Activated naive CD4-positive, alpha-beta T cell treated with anti-CD3 and anti-CD28 coated beads, Interleukin-2, amount 50 U/mL, for 16 hours (primary cell): ENCODE data around the gene CDK11A.
"Not testable (repeated sequence)": the region's sequence is repeated elsewhere in the genome, so short reads cannot be mapped to it uniquely, and the experiment has no call there.

Source experiments
- DNase-seq: peaks from one replicate; pipeline ENCODE4 v3.0.0-alpha.2; 2020

Gene CDK11A

DNA sequence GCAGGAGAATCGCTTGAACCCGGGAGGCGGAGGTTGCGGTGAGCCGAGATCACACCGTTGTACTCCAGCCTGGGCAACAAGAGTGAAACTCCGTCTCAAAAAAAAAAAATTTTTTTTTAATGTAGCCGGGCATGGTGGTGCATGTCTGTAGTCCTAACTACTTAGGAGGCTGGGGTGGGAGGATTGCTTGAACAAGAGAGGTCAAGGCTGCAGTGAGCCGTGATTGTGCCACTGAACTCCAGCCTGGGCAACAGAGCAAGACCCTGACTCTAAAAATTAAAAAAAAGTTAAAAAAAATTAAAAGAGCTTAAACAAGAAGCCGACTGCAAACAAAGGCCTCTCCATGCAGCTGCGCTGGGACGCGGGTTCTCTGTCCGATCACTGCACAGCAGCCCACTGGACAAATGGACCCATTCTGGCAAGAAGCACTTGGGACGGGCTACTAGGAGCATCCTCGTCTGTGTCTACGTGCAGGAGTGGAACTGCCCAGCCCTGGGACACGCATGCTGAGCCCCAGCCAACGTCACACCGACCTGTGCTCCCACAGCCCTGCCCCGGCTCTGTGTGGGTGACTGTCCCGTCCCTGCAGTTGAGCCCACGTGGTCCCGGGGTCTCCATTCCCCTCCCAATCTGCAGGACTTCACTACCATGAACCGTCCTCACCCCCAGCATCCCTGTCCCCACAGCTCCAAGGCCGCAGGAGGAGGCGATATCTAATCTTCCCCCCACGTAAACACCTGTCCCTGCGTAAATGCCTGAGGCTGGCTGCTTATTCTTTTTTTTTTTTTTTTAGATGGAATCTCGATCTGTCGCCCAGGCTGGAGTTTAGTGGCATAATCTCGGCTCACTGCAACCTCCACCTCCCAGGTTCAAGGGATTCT is 43.9 kb downstream of the CDK11A start:
- no peak for DNase-seq

DNA sequence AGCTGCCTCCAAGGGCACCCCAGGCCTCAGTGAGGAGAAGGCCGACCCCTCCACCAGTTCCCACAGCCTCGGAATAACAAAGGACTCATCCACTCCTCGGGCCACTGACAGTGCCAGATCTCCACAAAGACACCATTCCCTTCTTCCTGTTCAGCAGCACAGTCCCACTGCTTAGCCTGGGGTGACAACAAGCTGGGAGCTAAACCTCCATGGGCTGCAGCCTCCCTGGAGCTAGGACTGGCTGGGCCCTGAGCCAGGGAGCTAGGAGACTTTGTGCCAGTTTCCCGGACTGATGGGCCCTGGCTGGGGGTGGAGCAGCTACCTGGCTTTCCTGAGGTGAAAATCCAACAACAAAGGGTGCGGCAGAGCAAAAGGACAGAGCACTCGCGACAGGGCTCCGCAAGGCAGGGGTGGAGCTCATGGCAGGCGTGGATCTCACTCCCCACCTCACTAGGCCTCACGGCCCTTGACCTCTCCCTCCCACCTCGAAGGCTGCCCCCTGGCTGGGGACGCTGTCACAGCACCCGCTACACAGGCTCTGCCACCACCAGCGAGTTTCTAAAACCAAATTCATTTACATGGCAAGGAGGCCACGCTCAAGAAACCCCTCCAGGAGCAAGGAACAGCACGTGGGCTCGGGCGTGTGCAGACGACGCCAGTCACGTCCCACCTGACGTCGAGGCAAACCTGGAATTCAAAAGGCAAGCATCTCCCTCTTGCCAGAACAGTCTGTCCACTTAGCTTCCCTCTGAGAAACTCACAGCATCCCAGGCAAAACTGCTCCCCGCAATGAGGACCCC is 45.4 kb downstream of the CDK11A start:
- no peak for DNase-seq

DNA sequence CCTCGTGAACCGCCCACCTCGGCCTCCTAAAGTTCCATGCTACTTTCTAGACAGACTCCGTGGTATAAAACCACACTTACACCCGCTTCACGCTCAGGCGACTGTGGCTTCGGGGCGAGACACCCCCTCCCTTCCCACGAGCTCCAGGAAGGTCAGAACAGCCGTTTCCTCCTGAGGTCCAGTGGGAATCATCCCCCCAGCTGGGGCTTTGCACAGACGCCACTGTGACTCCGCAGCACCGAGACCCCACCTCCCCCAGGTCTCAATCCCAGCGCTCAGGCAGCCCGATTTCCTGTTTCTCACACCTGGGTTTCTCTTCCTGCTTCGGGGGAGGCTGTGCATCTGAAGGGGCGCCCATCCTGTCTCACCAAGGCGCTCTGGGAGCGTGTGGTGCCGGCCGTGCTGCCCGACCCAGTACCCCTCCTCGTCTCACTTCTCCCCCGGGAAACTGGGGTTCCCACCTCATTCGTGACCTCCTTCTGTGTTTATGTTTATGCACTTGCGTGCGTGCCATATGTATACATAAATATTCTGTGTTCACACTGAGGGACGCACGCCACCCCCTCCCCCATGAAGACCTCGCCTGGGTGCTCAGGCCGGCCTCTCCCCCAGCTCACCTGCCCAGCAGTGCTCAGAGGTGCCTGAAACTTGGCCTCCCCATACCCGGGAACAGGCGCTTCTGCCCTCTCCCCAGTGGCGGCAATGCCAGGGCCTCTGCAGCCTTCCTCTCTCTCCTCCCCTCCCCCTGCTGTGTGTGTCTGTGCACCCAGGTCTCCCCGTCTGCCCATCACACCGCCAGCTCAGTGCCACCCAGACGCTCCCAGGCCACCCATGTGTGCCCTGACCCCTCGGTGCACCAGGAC is 46.2 kb downstream of the CDK11A start:
- peak; percentile 61 for DNase-seq

DNA sequence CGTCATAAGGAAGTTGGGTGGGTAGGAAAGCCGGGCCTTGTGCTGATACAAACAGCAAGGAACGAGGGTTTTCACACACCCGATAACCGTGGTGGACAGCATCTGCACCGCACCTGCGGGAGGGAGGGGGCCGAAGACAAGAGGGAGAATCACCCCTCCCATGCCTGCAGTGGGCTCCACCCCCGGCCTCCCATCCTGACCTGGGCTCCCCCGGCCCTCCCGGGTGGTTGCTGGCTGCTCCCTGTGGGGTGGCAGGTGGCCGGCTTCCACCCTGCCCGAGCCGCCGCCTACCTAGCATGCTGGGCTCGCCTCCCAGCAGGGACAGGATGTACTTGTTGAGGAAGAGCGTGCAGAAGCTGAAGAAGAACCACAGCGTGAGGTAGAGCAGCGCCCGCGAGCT is 48.1 kb downstream of the CDK11A start:
- not testable (repeated sequence) for DNase-seq

DNA sequence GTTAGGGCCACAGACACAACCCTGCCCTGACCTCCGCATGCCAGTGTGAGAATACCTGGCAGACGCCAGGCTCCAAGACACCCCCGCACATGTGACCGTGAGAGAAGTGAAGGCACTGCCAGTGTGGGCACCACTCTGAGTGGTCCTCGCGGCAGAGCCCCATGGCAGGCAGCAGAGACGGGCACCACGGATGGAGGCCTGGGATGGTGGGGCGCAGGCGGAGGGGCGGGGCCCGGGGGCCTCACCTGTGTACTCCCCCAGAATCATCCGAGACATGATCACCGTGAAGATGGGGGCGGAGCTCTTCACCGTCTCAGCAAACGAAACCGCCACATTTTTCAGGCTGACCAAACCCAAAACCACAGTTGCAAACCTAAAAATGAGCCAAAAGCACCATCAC is 48.9 kb downstream of the CDK11A start:
- not testable (repeated sequence) for DNase-seq

DNA sequence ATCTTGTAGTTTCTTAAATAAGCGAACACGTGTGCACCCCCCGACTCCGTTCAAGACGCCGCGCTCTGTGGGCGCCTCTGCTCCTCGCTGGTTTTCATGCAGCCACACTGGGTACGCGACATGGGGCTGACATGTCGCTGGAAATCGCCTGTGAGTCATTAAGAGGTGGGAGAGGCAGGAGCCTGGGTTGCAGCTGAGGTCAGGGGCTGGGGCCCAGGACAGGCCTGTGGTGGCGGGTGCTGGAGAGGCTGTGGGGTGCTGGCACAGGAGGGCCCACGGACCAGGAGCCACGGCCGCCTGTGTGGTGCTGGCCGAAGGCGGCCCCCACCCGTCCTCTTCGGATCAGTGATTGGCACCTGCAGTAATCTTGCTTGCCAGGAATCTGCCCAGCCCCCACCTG is 49.4 kb downstream of the CDK11A start:
- not testable (repeated sequence) for DNase-seq

DNA sequence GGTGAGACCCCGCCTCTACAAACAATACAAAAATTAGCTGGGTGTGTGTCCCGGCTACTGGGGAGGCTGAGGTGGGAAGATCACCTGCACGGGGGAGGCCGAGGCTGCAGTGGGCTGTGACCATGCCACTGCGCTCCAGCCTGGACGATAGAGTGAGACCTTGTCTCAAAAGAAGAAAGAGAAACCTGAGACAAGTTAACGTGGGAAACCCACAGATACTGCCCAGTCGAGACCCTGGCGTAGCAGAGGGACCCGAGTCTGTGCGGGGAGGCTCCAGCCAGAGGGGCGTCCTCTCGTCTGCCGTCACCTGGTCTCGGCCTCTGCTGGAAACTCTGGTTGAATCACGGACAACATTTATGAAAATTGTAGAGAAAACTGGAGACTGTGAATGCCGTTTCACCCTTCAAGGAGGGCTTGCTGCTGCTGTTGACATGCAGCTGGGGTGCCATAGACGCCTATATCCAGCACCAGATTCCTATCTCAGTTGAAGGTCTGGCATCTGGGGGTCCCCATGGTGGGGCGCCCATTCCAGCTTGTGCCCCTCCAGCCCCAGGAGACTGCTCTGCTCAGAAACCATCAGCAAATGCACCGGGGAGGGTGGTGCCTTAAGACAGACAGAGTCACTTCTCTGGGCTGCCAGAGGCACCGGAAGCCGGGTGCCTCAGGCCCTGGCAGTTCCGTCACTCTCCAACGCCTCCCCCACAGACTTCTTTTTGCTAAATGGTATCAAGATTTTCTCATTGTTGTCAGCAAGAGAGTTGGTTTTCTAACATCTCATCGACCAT is 51.8 kb downstream of the CDK11A start:
- no peak for DNase-seq

DNA sequence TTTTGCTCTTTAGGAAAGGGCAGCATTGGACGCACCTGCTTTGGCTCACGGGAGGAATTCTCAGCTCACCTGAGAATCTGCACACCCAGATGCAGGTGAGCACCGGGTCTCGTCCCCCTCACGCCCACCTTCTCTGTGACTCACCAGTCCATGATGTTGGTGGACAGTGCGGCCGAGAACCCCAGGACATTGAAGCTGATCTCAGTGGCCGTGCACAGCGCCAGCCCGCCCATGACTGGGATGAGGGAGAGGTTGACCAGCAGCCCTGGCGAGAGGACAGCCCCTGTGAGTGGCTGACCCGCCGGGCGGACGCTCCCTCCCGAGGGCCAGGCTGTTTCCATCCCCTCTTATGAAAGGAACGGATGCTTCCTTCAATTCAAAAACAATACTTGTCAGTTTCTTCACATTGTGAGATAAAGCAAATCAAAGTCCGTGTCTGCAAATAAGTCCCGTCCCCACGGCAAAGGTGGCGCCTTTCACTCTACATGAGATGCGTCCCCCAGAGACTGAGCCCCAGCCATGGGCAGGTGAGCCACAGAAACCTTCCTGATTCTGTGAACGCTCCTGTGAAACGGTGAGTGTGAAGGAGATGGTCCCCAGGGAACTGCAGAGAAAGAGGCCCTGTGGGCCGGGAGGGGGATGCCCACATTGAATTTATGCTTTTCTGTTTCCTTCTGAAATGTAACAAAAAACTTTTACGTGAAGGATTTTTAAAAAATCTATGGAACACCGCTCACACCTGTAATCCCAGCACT is 52.6 kb downstream of the CDK11A start:
- no peak for DNase-seq

DNA sequence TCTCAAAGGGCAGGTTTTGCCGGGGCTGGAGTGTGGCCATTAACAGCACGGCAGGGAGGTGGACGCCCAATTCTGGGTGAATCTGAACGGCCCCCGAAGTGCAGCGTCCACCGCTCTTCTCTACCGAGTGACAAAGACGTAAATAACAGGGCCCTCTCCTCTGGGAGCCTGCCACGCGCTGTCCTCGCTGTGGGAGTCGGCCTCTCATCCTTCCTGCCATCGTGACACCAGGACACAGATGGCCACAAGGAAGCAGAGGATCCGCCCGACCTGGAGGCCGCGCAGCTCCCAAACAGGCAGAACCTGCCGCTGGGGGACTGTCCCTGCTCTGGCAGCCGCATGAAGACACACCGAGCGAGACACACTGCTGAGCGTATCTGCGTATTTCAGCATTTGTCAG is 53.3 kb downstream of the CDK11A start:
- DNase-seq: no peak

DNA sequence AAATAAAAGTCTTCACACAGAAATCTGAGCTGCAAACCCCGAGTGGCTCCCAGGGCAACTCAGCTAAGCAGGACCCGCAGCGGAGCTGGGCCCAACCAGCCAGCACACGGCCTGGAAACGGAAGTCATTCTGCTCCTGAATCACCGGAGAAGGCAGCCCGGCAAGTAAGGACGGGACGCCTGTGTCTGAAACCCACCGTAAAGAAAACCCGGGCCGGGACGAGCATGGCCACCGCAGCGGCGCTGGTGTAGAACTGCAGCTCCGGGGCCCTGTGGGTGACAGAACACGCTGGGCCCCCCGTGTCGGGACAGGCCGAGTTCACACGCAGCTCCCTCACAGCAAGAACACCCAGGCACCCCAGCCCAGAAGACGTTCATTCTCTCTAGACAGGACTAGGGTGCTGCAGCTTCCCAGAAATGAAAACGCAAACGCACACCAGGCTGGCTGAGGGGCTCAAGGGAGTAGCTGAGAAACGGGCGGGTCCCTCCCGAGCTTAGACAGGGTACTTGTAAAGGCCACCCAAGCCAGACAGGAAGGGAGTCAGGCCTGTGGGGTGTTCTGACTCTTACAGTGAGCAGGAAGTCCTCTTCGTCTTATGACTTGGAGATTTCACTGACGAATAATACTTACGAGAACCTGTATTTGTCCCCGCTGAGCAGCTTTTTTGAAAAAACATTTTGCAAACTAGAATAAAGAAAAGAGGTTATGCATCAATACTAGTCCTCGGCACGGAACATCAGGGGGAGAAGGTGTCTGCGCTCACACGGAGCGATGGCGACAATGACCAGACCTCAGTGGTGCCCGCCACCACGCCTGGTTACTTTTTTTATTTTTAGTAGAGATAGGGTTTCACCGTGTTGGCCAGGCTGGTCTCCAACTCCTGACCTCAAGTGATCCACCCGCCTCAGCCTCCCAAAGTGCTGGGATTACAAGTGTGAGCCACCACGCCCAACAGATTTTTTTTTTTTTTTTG is 54.4 kb downstream of the CDK11A start:
- DNase-seq: no peak

DNA sequence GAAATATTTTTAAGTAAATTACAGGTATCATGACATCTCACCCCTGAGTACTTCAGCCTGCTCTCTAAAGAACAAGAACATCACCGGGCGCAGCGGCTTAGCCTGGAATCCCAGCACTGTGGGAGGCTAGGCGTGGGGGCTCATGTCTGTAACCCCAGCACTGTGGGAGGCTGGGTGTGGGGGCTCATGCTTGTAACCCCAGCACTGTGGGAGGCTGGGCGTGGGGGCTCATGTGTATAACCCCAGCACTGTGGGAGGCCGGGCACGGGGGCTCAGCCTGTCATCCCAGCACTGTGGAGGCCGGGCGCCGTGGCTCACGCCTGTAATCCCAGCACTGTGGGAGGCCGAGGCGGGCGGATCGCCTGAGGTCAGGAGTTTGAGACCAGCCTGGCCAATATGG is 57.6 kb downstream of the CDK11A start:
- DNase-seq: no peak

DNA sequence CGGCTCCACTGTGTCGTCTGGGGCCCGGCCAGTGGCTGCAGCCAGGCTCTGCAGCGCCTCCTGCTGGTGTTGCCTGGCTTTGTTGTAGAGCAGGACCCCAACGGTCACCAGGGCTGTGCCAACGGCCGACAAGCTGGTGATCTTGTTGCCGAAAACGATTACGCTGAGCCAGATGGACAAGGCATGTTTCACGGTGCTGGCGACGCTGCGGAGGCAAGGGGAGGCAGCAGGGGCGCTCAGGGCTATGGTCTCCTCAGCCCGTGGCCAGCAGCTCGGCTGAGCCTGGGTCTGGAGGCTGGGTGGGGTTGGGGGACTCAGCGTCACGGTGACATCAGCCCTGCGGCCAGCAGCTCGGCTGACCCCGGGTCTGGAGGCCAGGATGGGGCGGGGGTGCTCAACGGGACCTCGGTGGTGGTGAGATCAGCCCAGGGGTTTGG is 58.3 kb downstream of the CDK11A start:
- peak; percentile 51 for DNase-seq

DNA sequence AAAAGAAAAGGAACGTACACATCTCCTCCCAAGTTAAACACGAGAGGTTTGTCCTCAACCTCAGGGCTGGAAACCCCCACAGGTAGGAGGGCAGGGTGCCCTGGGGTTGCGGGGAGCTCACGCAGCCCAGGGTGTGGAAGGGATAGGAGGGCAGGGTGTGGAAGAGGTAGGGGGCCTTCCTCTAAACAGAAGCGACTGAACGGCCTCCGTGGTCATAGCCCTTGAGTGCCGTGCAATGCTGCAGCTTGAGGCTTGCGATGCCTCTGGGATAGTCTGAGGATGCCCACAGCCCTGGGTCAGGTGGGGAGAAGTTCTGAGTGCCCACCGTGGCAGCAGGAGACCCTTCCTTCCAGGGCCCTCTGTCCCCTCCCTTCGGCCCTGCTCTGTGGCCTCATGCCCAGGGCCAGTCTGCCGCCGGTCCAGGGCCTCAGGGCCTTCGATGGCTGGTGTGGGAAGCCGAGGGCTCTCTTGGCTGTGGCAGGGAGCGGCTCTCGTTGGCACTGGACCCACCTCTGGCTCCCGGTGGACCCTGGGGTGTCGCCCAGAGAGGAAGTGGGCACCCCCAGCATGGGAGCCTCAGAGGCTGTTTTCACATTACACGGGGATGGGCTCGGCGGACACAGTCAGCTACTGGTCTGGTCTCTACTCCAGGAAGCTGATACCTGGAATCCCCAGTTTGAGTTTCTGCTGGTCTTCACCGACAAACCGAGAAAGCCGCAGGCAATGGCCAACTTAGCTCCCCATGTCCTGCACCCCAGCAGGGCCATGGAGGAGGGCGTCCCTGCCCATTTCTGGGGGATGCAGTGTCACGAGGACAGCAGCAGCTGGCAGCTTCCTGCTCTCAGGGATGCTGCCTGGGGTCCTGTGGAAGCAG is 59.0 kb downstream of the CDK11A start:
- no peak for DNase-seq

DNA sequence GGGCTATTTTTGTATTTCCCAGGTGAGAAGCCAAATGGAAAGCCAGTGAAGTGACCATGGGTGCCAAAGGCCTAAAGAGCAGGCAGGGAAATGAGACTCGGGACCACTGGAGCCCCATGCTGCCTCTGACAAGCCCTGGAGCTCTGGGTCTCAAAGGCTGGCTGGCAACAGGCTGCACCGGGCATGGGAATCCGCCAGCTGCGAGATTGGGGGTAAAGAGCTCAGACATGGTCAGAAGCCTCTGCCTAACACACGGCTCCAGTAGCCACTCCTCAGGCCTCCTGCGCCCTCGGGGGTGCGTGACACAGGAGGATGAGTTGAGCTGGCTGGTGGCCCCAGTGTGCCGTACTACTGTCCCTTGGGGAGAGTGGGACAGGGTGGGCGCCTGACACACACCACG is 59.8 kb downstream of the CDK11A start:
- DNase-seq: not testable (repeated sequence)

DNA sequence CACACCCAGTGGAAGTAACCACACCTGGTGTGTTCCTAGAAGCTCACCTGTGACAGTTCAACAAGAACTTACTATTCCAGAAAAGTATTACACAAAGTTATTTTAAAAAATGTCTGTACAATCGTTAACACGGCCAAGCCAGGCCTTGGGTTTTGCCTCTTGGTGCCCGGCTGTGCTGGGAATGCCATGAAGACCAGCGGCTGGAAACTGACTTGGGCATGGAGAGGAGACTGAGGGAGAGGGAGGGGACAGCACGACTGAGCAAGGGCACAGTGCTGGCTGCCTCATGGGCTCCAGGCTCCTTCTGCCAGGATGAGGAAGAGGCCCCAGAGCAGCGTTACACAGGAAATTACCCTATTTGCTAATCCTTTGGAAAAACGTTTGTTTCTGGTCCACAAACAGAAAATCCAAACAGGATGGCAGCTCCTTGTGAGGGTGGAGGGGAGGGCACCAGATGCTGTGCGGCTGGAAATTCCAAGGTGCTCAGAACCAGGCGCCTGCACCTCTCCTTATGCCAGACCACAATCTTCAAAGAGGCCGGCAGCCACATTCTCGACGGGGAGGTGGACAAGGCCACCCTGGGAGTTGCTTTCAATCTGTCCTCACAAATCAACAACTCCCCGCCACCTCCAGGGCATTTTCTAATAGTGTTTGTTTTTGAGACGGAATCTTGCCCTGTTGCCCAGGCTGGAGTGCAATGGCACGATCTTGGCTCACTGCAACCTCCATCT is 61.2 kb downstream of the CDK11A start:
- not testable (repeated sequence) for DNase-seq

DNA sequence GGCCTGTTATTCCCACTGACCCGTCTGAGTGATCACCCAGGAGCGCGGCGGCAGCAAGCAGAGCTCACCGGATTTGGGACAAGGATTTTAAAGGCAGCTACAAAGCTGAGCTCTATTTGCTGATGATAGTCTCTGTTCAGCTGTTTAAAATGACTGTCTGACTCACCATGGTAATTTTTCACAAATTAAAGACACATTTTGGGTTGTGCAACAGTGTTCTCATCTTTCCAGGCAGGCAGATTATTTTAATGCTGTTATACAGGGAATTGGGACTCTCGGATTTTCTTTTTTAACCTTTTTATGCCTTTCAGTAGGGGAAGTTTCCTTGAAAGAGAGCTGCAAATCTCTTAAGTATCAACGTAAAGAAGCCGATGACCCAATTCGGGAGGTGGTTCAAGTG is 61.8 kb downstream of the CDK11A start:
- DNase-seq: not testable (repeated sequence)

DNA sequence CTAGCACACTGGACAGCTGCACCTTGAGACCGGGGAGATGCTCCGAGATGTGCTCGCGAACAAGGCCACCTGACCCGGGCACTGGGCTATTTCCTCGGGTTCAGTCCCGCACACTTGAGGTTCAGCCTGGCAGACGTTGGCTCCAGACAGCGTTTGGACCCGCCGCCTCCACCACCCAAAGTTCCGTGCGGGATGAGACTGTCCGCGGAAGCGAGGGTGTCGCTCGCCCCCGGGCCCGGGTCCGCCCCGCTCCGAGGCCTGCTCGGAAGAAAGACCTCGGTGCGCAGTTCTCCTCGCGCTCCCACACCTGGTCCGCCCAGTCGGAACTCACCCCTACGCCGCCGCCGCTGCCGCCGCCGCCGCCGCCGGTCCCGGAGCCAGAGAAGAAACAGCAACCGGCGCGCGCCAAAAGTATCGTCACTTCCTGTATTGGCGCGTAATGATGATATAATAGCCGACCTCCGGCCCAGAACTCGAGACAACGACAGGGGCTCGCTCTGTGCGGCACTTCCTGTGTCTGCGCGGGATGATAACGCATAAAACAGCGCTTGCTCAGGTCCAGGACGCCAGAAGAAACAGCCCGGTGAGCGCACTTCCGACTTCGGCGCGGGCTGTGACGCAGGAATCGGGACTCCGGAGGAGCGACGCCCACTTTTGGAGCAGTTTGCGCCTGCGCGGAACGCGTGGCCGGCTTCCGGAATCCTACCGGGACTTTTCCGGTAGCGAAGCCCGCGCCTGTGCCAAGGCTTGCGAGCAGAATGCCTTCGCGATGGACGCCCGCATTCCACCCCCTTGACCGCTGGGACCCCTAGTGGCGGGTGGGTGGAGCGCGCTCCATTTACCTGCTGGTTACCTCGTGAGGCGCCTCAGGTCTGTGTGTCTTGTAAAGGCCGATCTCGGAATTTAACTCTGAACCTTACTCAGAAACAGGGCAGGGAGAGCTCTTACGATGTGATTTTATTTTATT is 65.3 kb downstream of the CDK11A start, which contains the start of gene CDK11B:
CDK11B (minus strand) TSS at position 422 of the 967 bp plus-strand sequence. CDS start 1,519 bp downstream, outside the sequence.
- peak; percentile 99 for DNase-seq
